HG03571 (cell line): ENCODE results near the gene TACR2.

Experiments
- ATAC-seq: cut with Tn5 transposase; IDR thresholded peaks from one replicate; pipeline ENCODE4 v1.9.1; 2021; ENCODE audit not compliant: unreplicated experiment

The TACR2 gene

GRCh38 chr10:69376662-69377061, 40.1 kb downstream of the TACR2 start:
- no peak for ATAC-seq

- no peak for ATAC-seq
Measured at GRCh38 chr10:69375307-69376151, 41.2 kb downstream of the TACR2 start.

GRCh38 chr10:69374931-69375306, 41.8 kb downstream of the TACR2 start:
- ATAC-seq: no peak

- no peak for ATAC-seq
Measured at GRCh38 chr10:69374242-69374641, 42.5 kb downstream of the TACR2 start.

- ATAC-seq: no peak
Measured at GRCh38 chr10:69372126-69372980, 44.4 kb downstream of the TACR2 start.

GRCh38 chr10:69367469-69367868, 49.2 kb downstream of the TACR2 start:
- no peak for ATAC-seq

GRCh38 chr10:69366738-69367137, 50.0 kb downstream of the TACR2 start:
- no peak for ATAC-seq

- ATAC-seq: no peak
Measured at GRCh38 chr10:69364232-69364940, 52.3 kb downstream of the TACR2 start.

GRCh38 chr10:69363666-69364065, 53.1 kb downstream of the TACR2 start:
- no peak for ATAC-seq

GRCh38 chr10:69362471-69362954, 54.2 kb downstream of the TACR2 start:
- no peak for ATAC-seq

GRCh38 chr10:69361303-69361614, 55.5 kb downstream of the TACR2 start:
- ATAC-seq: no peak

GRCh38 chr10:69360485-69361302, 56.0 kb downstream of the TACR2 start:
- no peak for ATAC-seq

- ATAC-seq: no peak
Measured at GRCh38 chr10:69359594-69359993, 57.1 kb downstream of the TACR2 start.

GRCh38 chr10:69359148-69359547, 57.6 kb downstream of the TACR2 start:
- no peak for ATAC-seq

- ATAC-seq: no peak
Measured at GRCh38 chr10:69358148-69358795, 58.4 kb downstream of the TACR2 start.

GRCh38 chr10:69356187-69356586, 60.5 kb downstream of the TACR2 start:
- no peak for ATAC-seq

- ATAC-seq: no peak
Measured at GRCh38 chr10:69353977-69354635, 62.6 kb downstream of the TACR2 start.
